ENCODE results near the gene GLG1.
"Not testable (repeated sequence)": the region's sequence is repeated elsewhere in the genome, so short reads cannot be mapped to it uniquely, and the experiment has no call there.

GLG1 gene

GRCh38 chr16:74524117-74524516, 82.8 kb downstream of the GLG1 start:
- DNase-seq = no peak

GRCh38 chr16:74523706-74524105, 83.2 kb downstream of the GLG1 start:
- not testable (repeated sequence) for DNase-seq

GRCh38 chr16:74522160-74522559, 84.8 kb downstream of the GLG1 start:
- no peak for DNase-seq

DNA sequence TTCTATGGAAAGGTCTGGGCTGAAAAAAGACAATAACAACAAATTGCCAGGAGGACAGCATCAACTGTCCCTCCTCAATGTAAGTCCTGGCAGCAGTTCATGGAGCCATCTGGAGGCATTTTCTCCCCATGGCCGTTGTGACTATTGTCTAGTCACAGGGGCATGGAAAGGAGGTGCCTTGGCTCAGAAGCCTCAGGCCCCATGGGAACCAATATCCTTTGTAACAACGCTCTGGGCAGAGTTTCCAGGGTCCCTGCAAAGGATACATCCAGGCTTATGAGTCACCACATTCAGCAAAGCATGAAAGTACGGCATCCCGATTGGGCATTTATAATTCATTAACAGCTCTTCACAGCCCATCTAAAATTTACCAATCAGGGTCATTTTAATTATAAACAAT, 85.2 kb downstream of the GLG1 start:
- no peak for DNase-seq

DNA sequence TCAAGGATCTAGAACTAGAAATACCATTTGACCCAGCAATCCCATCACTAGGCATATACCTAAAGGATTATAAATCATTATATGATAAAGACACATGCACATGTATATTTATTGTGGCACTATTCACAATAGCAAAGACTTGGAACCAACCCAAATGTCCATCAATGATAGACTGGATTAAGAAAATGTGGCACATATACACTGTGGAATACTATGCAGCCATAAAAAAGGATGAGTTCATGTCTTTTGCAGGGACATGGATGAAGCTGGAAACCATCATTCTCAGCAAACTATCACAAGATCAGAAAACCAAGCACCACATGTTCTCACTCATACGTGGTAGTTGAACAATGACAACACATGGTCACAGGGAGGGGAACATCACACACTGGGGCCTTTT, 88.0 kb downstream of the GLG1 start:
- DNase-seq = not testable (repeated sequence)

DNA sequence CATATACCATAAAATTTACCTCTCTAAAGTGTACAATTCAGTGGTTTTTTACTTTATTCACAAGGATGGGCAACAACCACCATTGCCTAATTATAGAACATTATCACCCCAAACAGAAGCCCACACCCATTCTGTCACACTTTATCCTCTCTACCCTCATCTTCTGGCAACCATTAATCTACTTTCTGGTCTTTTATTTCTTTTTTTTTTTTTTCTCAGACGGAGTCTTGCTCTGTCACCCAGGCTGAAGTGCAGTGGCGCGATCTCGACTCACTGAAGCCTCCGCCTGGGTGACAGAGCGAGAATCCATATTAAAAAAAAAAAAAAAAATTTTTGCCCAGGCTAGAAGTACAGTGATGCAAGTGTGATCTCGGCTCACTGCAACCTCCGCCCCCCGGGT, 95.0 kb downstream of the GLG1 start:
- DNase-seq = no peak

- no peak for DNase-seq
These were observed 101.9 kb downstream of the GLG1 start for GRCh38 chr16:74505011-74505410.

DNA sequence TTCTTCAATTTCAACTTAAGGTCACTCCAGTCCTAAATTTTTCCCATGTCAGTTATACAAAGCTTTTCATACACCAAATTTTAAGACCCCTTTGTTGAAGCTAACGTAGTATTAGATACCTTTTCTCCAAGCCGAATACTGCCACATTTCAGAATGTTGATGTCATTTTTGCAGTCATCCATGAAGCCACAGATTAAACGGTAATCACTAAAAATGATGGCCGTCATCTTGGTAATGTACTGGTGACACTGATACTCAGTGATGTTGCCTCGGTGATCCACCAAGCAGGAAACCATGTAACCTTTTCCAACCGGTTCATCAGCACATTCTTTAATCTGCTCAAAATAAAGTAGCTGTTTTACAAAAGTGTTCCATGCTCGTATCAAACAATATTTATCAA, 103.5 kb downstream of the GLG1 start:
- DNase-seq = no peak

- DNase-seq = no peak
These were observed 105.1 kb downstream of the GLG1 start for GRCh38 chr16:74501484-74502478.

GRCh38 chr16:74500907-74501306, 106.0 kb downstream of the GLG1 start:
- no peak for DNase-seq

- DNase-seq = no peak
These were observed 107.8 kb downstream of the GLG1 start for GRCh38 chr16:74499114-74499513.

GRCh38 chr16:74497761-74498160, 109.2 kb downstream of the GLG1 start:
- DNase-seq = no peak

DNA sequence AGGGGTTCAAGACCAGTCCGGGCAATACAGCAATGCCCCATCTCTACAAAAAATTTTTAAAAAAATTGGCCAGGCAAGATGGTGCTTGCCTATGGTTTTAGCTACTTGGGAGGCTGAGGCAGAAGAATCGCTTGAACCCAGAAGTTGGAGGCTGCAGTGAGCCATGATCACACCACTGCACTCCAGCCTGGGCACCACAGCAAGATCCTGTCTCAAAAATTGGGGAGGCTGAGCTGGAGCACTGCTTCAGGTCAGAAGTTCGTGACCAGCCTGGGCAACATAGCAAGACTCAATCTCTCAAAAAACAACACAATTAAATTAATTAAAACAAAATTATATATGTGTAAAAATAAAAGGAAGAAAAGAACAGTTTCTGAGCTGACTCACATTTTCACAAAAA, 110.9 kb downstream of the GLG1 start:
- no peak for DNase-seq

DNA sequence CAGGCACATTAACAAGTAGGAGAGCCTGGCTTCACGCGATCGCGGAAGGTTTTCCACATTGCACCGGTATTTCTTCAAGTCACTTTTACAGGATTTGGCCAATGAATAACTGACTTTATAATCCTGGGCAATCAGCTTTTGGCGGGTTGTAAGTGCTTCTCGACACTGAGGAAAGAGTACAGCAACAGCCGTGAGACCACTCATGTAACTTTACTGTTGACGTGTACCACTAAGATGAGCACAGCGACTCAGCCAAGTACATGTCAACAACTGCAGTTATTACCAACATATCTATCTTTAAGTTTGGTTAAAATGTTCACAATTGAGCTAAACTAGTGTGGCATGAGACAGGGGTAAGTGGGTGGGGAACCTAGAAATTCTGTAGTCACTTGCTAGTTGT, 113.9 kb downstream of the GLG1 start:
- DNase-seq = no peak

GRCh38 chr16:74487634-74488495, 119.0 kb downstream of the GLG1 start:
- no peak for DNase-seq

- DNase-seq = no peak
These were observed 121.0 kb downstream of the GLG1 start for GRCh38 chr16:74485916-74486315.

DNA sequence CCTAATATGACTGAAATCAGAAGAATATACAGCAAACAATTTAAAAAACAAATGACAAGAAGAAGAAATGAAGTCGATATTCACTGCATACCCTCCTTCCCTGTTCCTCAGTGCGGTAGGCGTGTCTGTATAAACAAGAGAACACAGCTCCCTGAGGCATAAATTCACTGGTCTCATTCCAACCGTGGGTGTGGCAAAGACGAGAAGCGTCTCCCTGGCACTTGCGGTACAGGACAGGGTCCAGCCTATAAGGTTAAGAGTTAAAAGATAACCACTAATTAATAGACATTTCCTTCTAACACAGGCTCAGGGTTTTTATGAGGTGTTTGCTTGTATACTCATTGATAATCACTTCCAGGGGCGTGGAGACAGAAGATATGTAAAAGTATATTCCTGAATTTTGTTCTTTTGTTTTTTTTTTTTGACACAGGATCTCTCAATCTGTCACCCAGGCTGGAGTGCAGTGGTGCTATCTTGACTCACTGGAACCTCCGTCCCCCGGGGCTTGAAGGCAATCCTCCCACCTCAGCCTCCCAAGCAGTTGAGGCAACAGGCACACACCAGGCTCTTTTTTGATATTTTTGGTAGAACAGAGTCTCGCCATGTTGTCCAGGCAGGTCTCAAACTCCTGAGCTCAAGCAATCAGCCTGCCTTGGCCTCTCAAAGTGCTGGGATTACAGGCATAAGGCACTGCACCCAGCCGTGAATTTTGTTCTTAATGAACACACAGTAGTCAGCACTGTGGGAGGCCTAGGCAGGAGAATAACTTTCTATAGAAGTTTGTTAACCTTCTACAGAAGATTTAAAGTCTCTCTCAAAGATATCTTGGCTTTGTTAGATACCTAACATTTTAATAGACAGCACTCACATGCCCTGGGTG, 126.5 kb downstream of the GLG1 start:
- no peak for DNase-seq

GRCh38 chr16:74477226-74477625, 129.7 kb downstream of the GLG1 start:
- DNase-seq = no peak

- DNase-seq = no peak
These were observed 132.5 kb downstream of the GLG1 start for GRCh38 chr16:74474416-74474815.

- DNase-seq = no peak
These were observed 134.4 kb downstream of the GLG1 start for GRCh38 chr16:74472540-74472939.

DNA sequence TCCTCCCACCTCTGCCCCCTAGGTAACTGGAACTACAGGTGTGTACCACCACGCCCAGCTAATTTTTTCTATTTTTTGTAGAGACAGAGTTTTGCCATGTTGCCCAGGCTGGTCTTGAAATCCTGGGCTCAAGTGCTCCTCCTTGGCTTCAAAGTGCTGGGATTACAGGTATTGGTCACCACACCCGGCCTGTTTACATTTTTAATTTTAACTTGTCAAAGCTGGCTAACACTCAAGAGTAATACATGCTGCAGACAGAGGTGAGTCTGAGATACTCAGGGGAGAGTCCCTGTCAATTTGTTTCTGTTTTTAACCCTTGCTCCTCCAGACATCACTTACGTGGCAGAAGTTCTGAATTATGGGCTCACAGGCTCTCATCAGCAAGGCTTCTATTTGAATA, 134.9 kb downstream of the GLG1 start:
- DNase-seq = no peak

- DNase-seq = no peak
These were observed 136.9 kb downstream of the GLG1 start for GRCh38 chr16:74469946-74470478.
